ENCODE results near the gene RAB3GAP2. TPM values are rescaled to one million over a fixed set of nuclear protein-coding genes. Genes with fewer than 3 reads are reported as not detected.

The RAB3GAP2 gene
- total and polyA plus RNA-seq, 10 of the 15 experiments (the other 5 are each of a cell fraction or from before 2014, with no cell fraction given): 11.9 to 51.1 (median 24.4) TPM

GRCh38 chr1:220272047-220272840, at the start of gene RAB3GAP2 (continued):
- TF ChIP-seq, protein P1, sequence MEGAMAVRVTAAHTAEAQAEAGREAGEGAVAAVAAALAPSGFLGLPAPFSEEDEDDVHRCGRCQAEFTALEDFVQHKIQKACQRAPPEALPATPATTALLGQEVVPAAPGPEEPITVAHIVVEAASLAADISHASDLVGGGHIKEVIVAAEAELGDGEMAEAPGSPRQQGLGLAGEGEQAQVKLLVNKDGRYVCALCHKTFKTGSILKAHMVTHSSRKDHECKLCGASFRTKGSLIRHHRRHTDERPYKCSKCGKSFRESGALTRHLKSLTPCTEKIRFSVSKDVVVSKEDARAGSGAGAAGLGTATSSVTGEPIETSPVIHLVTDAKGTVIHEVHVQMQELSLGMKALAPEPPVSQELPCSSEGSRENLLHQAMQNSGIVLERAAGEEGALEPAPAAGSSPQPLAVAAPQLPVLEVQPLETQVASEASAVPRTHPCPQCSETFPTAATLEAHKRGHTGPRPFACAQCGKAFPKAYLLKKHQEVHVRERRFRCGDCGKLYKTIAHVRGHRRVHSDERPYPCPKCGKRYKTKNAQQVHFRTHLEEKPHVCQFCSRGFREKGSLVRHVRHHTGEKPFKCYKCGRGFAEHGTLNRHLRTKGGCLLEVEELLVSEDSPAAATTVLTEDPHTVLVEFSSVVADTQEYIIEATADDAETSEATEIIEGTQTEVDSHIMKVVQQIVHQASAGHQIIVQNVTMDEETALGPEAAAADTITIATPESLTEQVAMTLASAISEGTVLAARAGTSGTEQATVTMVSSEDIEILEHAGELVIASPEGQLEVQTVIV (IDR thresholded peaks at IDR 0.05; ENCODE audit: borderline replicate concordance, partially characterized antibody): no peak
- no peak; the same call in 1 of the 2 replicates for TF ChIP-seq STAT1 (conservative IDR thresholded peaks at IDR 0.05)
- TF ChIP-seq RUNX3 (IDR thresholded peaks at IDR 0.05; ENCODE audit: low read length): peak; percentile 69; the same call in 1 of the 2 replicates
- TF ChIP-seq ZNF622 (IDR thresholded peaks at IDR 0.05): no peak
- no peak for TF ChIP-seq NFYA (IDR thresholded peaks at IDR 0.05; ENCODE audit: borderline replicate concordance, low read depth, low read length)
- TF ChIP-seq YY1 (IDR thresholded peaks at IDR 0.05; ENCODE audit: low read depth, low read length): peak; percentile 72; the same call in 1 of the 2 replicates
- TF ChIP-seq ZNF687 (IDR thresholded peaks at IDR 0.05): peak; percentile 93
- TF ChIP-seq MEF2B (IDR thresholded peaks at IDR 0.05; ENCODE audit: partially characterized antibody, poor library complexity, severe bottlenecking): peak; percentile 54
- TF ChIP-seq ZZZ3 (IDR thresholded peaks at IDR 0.05; ENCODE audit: control insufficient read depth, insufficient read length, low read depth): no peak
- 0 out of 2 replicates have a peak, but pooled peaks have one; percentile 36 for TF ChIP-seq TARDBP (IDR thresholded peaks at IDR 0.05; ENCODE audit: borderline replicate concordance)
- TF ChIP-seq GABPA (IDR thresholded peaks at IDR 0.05; ENCODE audit: low read depth): peak; percentile 60; the same call in 1 of the 2 replicates
- no peak for TF ChIP-seq ZNF217 (IDR thresholded peaks at IDR 0.05)
- TF ChIP-seq ETV6 (conservative IDR thresholded peaks at IDR 0.05 in 1 of 2, IDR thresholded peaks at IDR 0.05 in 1 of 2; ENCODE audit: borderline replicate concordance in 1 of 2, low read depth in 1 of 2): no peak
- TF ChIP-seq NR2C1 (IDR thresholded peaks at IDR 0.05): no peak; the same call in 1 of the 2 replicates
- peak; percentile 54; the same call in 1 of the 2 replicates for TF ChIP-seq GATAD2B (conservative IDR thresholded peaks at IDR 0.05; ENCODE audit: low read depth)
- no peak; the same call in 1 of the 2 replicates for TF ChIP-seq ZSCAN29 (IDR thresholded peaks at IDR 0.05)
- TF ChIP-seq JUND (IDR thresholded peaks at IDR 0.05; ENCODE audit: low read depth, low read length): no peak
- TF ChIP-seq BCL3 (IDR thresholded peaks at IDR 0.05; ENCODE audit: borderline replicate concordance, insufficient read depth, low read depth, low read length, poor library complexity, severe bottlenecking): no peak
- TF ChIP-seq POLR2AphosphoS5 (IDR thresholded peaks at IDR 0.05; ENCODE audit: low read length): peak; percentile 93
- TF ChIP-seq HDAC2 (IDR thresholded peaks at IDR 0.05): no peak
- no peak for TF ChIP-seq FOXK2 (IDR thresholded peaks at IDR 0.05)
- no peak for TF ChIP-seq SMC3 (IDR thresholded peaks at IDR 0.05; ENCODE audit: borderline replicate concordance, low read length)
- peak; percentile 88 for TF ChIP-seq NBN (IDR thresholded peaks at IDR 0.05)
- no peak for TF ChIP-seq SP1 (IDR thresholded peaks at IDR 0.05; ENCODE audit: low read depth, low read length)
